ENCODE results near the gene COL9A3. TPM values are rescaled to one million over a fixed set of nuclear protein-coding genes. Genes with fewer than 3 reads are reported as not detected.

COL9A3 gene
- total and polyA plus RNA-seq, 2 of the 8 experiments (the other 6 are each of a cell fraction or from before 2014, with no cell fraction given): 21.7 to 80.1 TPM

GRCh38 chr20:62840244-62841197 lies 23.7 kb downstream of the COL9A3 start (continued):
- TF ChIP-seq TBP (IDR thresholded peaks at IDR 0.05; ENCODE audit: low read depth, low read length): no peak
- TF ChIP-seq EGR1 (IDR thresholded peaks at IDR 0.05; ENCODE audit: borderline replicate concordance, low read depth, low read length): no peak
- no peak for TF ChIP-seq USF2 (IDR thresholded peaks at IDR 0.05; ENCODE audit: low read length)
- no peak for TF ChIP-seq ATF3 (IDR thresholded peaks at IDR 0.05; ENCODE audit: insufficient read depth, low read depth, low read length)
- TF ChIP-seq SIX5 (IDR thresholded peaks at IDR 0.05; ENCODE audit: low read depth, low read length): no peak
- TF ChIP-seq SUZ12 (IDR thresholded peaks at IDR 0.05; ENCODE audit: low read length): no peak
- no peak for TF ChIP-seq CHD7 (IDR thresholded peaks at IDR 0.05; ENCODE audit: insufficient replicate concordance, low read length)
- no peak for TF ChIP-seq MAFK (IDR thresholded peaks at IDR 0.05; ENCODE audit: low read depth, low read length)

Measured in H1 (cell line).